ENCODE measurements around the gene CCDC91.

CCDC91 gene

DNA sequence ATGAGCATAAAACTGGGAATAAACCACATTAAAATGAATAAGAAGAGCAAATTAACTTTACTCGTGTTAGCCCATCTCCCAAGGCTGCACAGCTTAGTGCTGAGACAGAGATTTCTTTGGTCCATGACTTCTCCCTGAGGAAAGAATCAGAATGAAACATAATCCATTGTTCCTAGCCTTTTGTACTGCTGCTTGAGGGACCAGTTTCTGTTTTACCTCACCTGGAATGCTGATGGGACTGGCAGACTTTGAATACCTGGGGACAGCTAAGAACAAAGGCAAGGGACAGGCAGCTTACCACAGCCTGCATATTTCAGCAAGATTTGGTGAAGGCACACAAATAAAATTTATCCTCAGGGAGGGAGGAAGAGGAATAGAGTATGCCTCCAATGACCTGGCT lies 401.6 kb downstream of the CCDC91 start:
- H3K27ac ChIP-seq (replicated peaks), result no peak overlapping the region
- H3K4me3 ChIP-seq (replicated peaks; ENCODE audit: insufficient read depth, low read length), result no peak overlapping the region
- TF ChIP-seq REST (IDR thresholded peaks at IDR 0.05; ENCODE audit: insufficient replicate concordance, low read depth) (no peak), CTCF (IDR thresholded peaks at IDR 0.05; ENCODE audit: insufficient read depth, low read length) (no peak), SPI1 (IDR thresholded peaks at IDR 0.05; ENCODE audit: borderline replicate concordance, low read depth) (no peak), POLR2AphosphoS5 (IDR thresholded peaks at IDR 0.05; ENCODE audit: low read depth) (no peak), GABPA (IDR thresholded peaks at IDR 0.05; ENCODE audit: low read depth) (no peak)

More for the DNA sequence above, 401.6 kb downstream of the CCDC91 start:
- DNase-seq (ENCODE audit: low read depth in 1 of 2, low spot score in 1 of 2), result no peak
- no peaks in the 10 kb centered on the region for H3K27me3 ChIP-seq (ENCODE audit: insufficient read depth, poor library complexity, severe bottlenecking)
